ENCODE data around the gene CDV3. TPM values are rescaled to one million over a fixed set of nuclear protein-coding genes. Genes with fewer than 3 reads are reported as not detected.

Gene CDV3
- total RNA-seq, 1 donor from 2014 or later = 166 TPM

DNA sequence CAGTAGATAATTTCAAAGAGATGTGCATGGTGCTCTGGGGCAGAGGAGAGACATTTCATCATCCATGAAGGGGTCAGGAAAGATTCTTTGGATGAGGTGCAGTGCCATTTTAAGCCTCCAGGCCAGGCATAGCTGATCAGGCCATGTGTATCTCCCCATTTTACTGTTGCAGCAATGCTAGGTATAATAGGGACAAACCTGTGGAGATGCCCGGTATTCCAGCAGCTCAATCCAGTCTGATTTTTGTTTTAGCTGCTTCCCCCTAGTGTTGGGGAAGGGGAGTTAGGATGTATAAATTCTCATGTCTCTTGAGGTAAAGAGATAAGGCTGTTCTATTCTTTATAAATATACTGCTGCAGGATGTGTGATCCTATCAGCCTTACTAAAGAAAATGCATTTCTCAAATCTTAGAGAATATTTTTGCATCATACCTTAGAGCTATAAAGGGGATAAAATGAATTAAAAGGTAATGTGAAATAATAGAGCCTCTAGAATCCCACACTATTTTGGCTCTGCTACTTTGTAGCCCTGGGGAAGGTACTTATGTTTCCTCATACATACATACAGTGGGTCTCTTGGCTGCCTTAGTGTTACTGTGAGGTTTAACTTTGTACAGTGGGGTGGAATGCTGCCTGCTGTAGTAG is 5.2 kb downstream of the CDV3 start:
- Mint-ChIP-seq H3K36me3 (ENCODE audit: low read depth) (peaks cover 10% of the 10 kb centered on the region), H3K27me3 (ENCODE audit: low read depth) (no peaks in the 10 kb centered on the region), H3K9me3 (no peaks in the 10 kb centered on the region), H3K4me1 (peaks cover 38% of the 10 kb centered on the region), H3K27ac (ENCODE audit: unreplicated experiment) (no peak overlapping the region), H3K4me3 (peak overlapping the region; percentile 83)
- DNase-seq (ENCODE audit: low read depth, low spot score) = no peak
- TF ChIP-seq CTCF (conservative IDR thresholded peaks at IDR 0.05) = peak; percentile 71

DNA sequence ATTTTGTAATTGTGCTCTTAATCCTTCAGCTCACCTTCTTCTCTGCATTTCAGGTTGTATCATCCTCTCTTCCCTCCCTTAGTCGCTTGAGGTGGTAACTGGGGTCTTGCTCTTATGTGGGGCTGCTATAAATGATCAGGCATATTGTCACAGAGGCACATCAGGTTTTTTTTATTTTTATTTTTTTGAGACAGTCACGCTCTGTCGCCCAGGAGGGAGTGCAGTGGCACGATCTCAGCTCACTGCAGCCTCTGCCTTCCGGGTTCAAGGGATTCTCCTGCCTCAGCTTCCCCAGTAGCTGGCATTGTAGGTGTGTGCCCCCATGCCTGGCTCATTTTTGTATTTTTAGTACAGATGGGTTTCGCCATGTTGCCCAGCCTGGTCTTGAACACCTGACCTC is 9.9 kb downstream of the CDV3 start:
- no peak overlapping the region for H3K4me3 Mint-ChIP-seq
- H3K36me3 Mint-ChIP-seq (ENCODE audit: low read depth) = peaks cover 14% of the 10 kb centered on the region
- no peak for TF ChIP-seq CTCF (conservative IDR thresholded peaks at IDR 0.05)
- no peak overlapping the region for H3K27ac Mint-ChIP-seq (ENCODE audit: unreplicated experiment)
- H3K27me3 Mint-ChIP-seq (ENCODE audit: low read depth) = no peaks in the 10 kb centered on the region
- H3K9me3 Mint-ChIP-seq = no peaks in the 10 kb centered on the region
- no peak for DNase-seq (ENCODE audit: low read depth, low spot score)
- H3K4me1 Mint-ChIP-seq = peaks cover 5% of the 10 kb centered on the region

- TF ChIP-seq CTCF (conservative IDR thresholded peaks at IDR 0.05) = no peak
- H3K36me3 Mint-ChIP-seq (ENCODE audit: low read depth) = peaks cover 18% of the 10 kb centered on the region
- no peaks in the 10 kb centered on the region for H3K27me3 Mint-ChIP-seq (ENCODE audit: low read depth)
Measured at GRCh38 chr3:133588035-133588434, 14.5 kb downstream of the CDV3 start.

GRCh38 chr3:133588784-133589465 is 15.4 kb downstream of the CDV3 start:
- H3K9me3 Mint-ChIP-seq = no peaks in the 10 kb centered on the region
- H3K36me3 Mint-ChIP-seq (ENCODE audit: low read depth) = peaks cover 18% of the 10 kb centered on the region
- H3K27me3 Mint-ChIP-seq (ENCODE audit: low read depth) = no peaks in the 10 kb centered on the region
- TF ChIP-seq CTCF (conservative IDR thresholded peaks at IDR 0.05) = no peak
- no peak for DNase-seq (ENCODE audit: low read depth, low spot score)
- no peaks in the 10 kb centered on the region for H3K4me1 Mint-ChIP-seq
- H3K27ac Mint-ChIP-seq (ENCODE audit: unreplicated experiment) = no peak overlapping the region
- H3K4me3 Mint-ChIP-seq = no peak overlapping the region

More at GRCh38 chr3:133588035-133588434, 14.5 kb downstream of the CDV3 start:
- Mint-ChIP-seq H3K9me3 (no peaks in the 10 kb centered on the region), H3K27ac (ENCODE audit: unreplicated experiment) (no peak overlapping the region), H3K4me3 (no peak overlapping the region), H3K4me1 (no peaks in the 10 kb centered on the region)
- no peak for DNase-seq (ENCODE audit: low read depth, low spot score)

GRCh38 chr3:133589503-133589902 is 16.0 kb downstream of the CDV3 start:
- Mint-ChIP-seq H3K4me3 (no peak overlapping the region), H3K27me3 (ENCODE audit: low read depth) (no peaks in the 10 kb centered on the region), H3K4me1 (no peaks in the 10 kb centered on the region), H3K27ac (ENCODE audit: unreplicated experiment) (no peak overlapping the region), H3K9me3 (no peaks in the 10 kb centered on the region), H3K36me3 (ENCODE audit: low read depth) (peaks cover 18% of the 10 kb centered on the region)
- TF ChIP-seq CTCF (conservative IDR thresholded peaks at IDR 0.05) = no peak
- no peak for DNase-seq (ENCODE audit: low read depth, low spot score)

Data from neural crest cell (in vitro differentiated cells).